GM23338 (cell line): ENCODE data around the gene CDKAL1. TPM values are rescaled to one million over a fixed set of nuclear protein-coding genes. Genes with fewer than 3 reads are reported as not detected.

ENCODE experiments used
- ATAC-seq: fragments of 200-7000 bp; cut with Tn5 transposase; 3 replicates; pipeline ENCODE4 v1.9.1; 2020
- DNase-seq: peaks from one replicate; pipeline ENCODE4 v3.0.0-alpha.2; 2015; ENCODE audit warnings: low spot score
- H2AFZ ChIP-seq: fragments of 200-600 bp; sonication (generic); 2 replicates; pipeline ENCODE4 v1.8.0; 2016; ENCODE audit warnings: antibody characterized with exemption, mild to moderate bottlenecking, moderate library complexity
- H3F3A ChIP-seq: fragments of 200-600 bp; sonication (generic); replicated peaks from 2 replicates; pipeline ENCODE4 v1.8.0; 2017; ENCODE audit warnings: antibody characterized with exemption, mixed run types, low read depth
- H3K27ac ChIP-seq: fragments of 200-600 bp; sonication (generic); 2 replicates; pipeline ENCODE4 v1.6.1; 2016; ENCODE audit warnings: low read depth
- H3K27me3 ChIP-seq: fragments of 200-600 bp; sonication (generic); 2 replicates; pipeline ENCODE4 v1.8.0; 2016; ENCODE audit warnings: mild to moderate bottlenecking, mixed run types, moderate library complexity; ENCODE audit not compliant: insufficient read depth
- H3K36me3 ChIP-seq: fragments of 200-600 bp; sonication (generic); 2 replicates; pipeline ENCODE4 v1.8.0; 2016; ENCODE audit warnings: mild to moderate bottlenecking; ENCODE audit not compliant: insufficient read depth
- H3K4me1 ChIP-seq: fragments of 200-600 bp; sonication (generic); 2 replicates; pipeline ENCODE4 v1.8.0; 2016; ENCODE audit warnings: mild to moderate bottlenecking, moderate library complexity; ENCODE audit not compliant: insufficient read depth
- H3K4me2 ChIP-seq: fragments of 200-600 bp; sonication (generic); 2 replicates; pipeline ENCODE4 v1.7.1; 2017; ENCODE audit warnings: mixed run types
- H3K4me3 ChIP-seq: fragments of 200-600 bp; sonication (generic); 2 replicates; pipeline ENCODE4 v1.6.1; 2016; ENCODE audit warnings: mixed run types
- H3K79me2 ChIP-seq: fragments of 200-600 bp; sonication (generic); replicated peaks from 2 replicates; pipeline ENCODE4 v1.8.0; 2017; ENCODE audit warnings: mild to moderate bottlenecking; ENCODE audit not compliant: insufficient read depth
- H3K9me2 ChIP-seq: fragments of 200-600 bp; sonication (generic); 2 replicates; pipeline ENCODE4 v1.8.0; 2017; ENCODE audit not compliant: insufficient read depth
- H4K20me1 ChIP-seq: fragments of 200-600 bp; sonication (generic); replicated peaks from 2 replicates; pipeline ENCODE4 v1.8.0; 2017; ENCODE audit warnings: mild to moderate bottlenecking; ENCODE audit not compliant: insufficient read depth
- H3K27ac Mint-ChIP-seq: 2 replicates; pipeline ENCODE4 v1.8.0; 2020; ENCODE audit warnings: inconsistent platforms, mild to moderate bottlenecking, moderate library complexity, mixed read lengths
- H3K27me3 Mint-ChIP-seq: 3 replicates; pipeline ENCODE4 v1.8.0; 2022; ENCODE audit warnings: low read depth, mild to moderate bottlenecking, moderate library complexity, mixed read lengths, inconsistent platforms; ENCODE audit not compliant: insufficient read depth, poor library complexity
- H3K36me3 Mint-ChIP-seq: 3 replicates; pipeline ENCODE4 v1.8.0; 2021; ENCODE audit warnings: low read depth, mild to moderate bottlenecking, inconsistent platforms, moderate library complexity, mixed read lengths
- H3K4me1 Mint-ChIP-seq: 3 replicates; pipeline ENCODE4 v1.8.0; 2020; ENCODE audit warnings: mild to moderate bottlenecking, inconsistent platforms, mixed read lengths
- H3K4me3 Mint-ChIP-seq: 3 replicates; pipeline ENCODE4 v1.8.0; 2021; ENCODE audit warnings: moderate library complexity, mild to moderate bottlenecking, inconsistent platforms, mixed read lengths
- H3K9me3 Mint-ChIP-seq: 3 replicates; pipeline ENCODE4 v1.8.0; 2020; ENCODE audit warnings: moderate library complexity, mild to moderate bottlenecking, inconsistent platforms, mixed read lengths
- CTCF ChIP-seq, 2 experiments: fragments of 200-600 bp in 1 of 2; sonication (generic) in 1 of 2; conservative IDR thresholded peaks; 2 replicates each; pipeline versions ENCODE4 v1.5.1 to v1.6.1; 2016 to 2017; ENCODE audit warnings: antibody characterized with exemption in 2 of 2, low read depth in 2 of 2, mild to moderate bottlenecking in 2 of 2, moderate library complexity in 1 of 2
- EZH2 ChIP-seq: fragments of 200-600 bp; sonication (generic); IDR thresholded peaks from one replicate; pipeline ENCODE4 v1.8.0; 2017; ENCODE audit warnings: antibody characterized with exemption, mild to moderate bottlenecking, low read depth; ENCODE audit not compliant: unreplicated experiment
- EZH2phosphoT487 ChIP-seq: fragments of 200-600 bp; sonication (generic); IDR thresholded peaks from one replicate; pipeline ENCODE4 v1.8.1; 2018; ENCODE audit warnings: antibody characterized with exemption; ENCODE audit not compliant: unreplicated experiment
- NANOG ChIP-seq: IDR thresholded peaks from 2 replicates; pipeline ENCODE4 v1.6.1; 2016; ENCODE audit warnings: antibody characterized with exemption, borderline replicate concordance
- polyA plus RNA-seq: library from polyadenylated mRNA; unstranded; fragments of >200 nt; fragmentation: Nextera tagmentation; extraction: Ambion mirVana; gene quantifications from 2 replicates; pipeline ENCODE4 v1.2.1, GENCODE V29; 2016
- total RNA-seq: library from RNA; depleted of rRNA; stranded (reverse); fragments of >200 nt; shearing (Covaris generic); gene quantifications from 2 replicates; pipeline ENCODE4 v1.2.3, GENCODE V29; 2014

CDKAL1 gene
- total and polyA plus RNA-seq, 2 experiments from 2014 or later = 17.8 to 35.0 TPM

GRCh38 chr6:20870493-20870892, 336.2 kb downstream of the CDKAL1 start (continued):
- no peak for TF ChIP-seq EZH2phosphoT487

GRCh38 chr6:20873425-20874190, 339.4 kb downstream of the CDKAL1 start:
- Histone ChIP-seq H3K79me2 (no peaks in the 10 kb centered on the region), H3F3A (no peaks in the 10 kb centered on the region), H3K27me3 (no peaks in the 10 kb centered on the region), H2AFZ (no peak overlapping the region), H3K9me2 (no peaks in the 10 kb centered on the region), H3K36me3 (no peaks in the 10 kb centered on the region), H3K4me1 (peaks cover 70% of the 10 kb centered on the region), H4K20me1 (no peaks in the 10 kb centered on the region), H3K4me3 (no peak overlapping the region), H3K27ac (peak overlapping the region; percentile 93), H3K4me2 (peak overlapping the region; percentile 45)
- Mint-ChIP-seq H3K4me1 (peaks cover 70% of the 10 kb centered on the region), H3K36me3 (no peaks in the 10 kb centered on the region), H3K9me3 (no peaks in the 10 kb centered on the region), H3K4me3 (no peak overlapping the region; the same call in 2 of the 3 replicates), H3K27ac (peak overlapping the region; percentile 89), H3K27me3 (no peaks in the 10 kb centered on the region)
- DNase-seq = peak; percentile 62
- peak; percentile 51 to 61 for TF ChIP-seq CTCF (conservative IDR thresholded peaks at IDR 0.05; ENCODE audit: low read depth in 2 of 2)
- TF ChIP-seq EZH2 = no peak
- TF ChIP-seq NANOG = peak; percentile 100
- ATAC-seq = peak; percentile 74

GRCh38 chr6:20875369-20875963, 341.2 kb downstream of the CDKAL1 start:
- Histone ChIP-seq H3K9me2 (no peaks in the 10 kb centered on the region), H2AFZ (no peak overlapping the region), H3F3A (no peaks in the 10 kb centered on the region), H4K20me1 (no peaks in the 10 kb centered on the region), H3K4me3 (no peak overlapping the region), H3K27me3 (no peaks in the 10 kb centered on the region), H3K79me2 (no peaks in the 10 kb centered on the region), H3K27ac (no peak overlapping the region), H3K36me3 (no peaks in the 10 kb centered on the region), H3K4me1 (peaks cover 69% of the 10 kb centered on the region), H3K4me2 (0 out of 2 replicates have a peak overlapping the region, but pooled peaks have one; percentile 47)
- Mint-ChIP-seq H3K9me3 (no peaks in the 10 kb centered on the region), H3K27me3 (peaks cover 2% of the 10 kb centered on the region), H3K27ac (peak overlapping the region; percentile 58; the same call in 1 of the 2 replicates), H3K4me1 (peaks cover 68% of the 10 kb centered on the region), H3K4me3 (no peak overlapping the region; the same call in 2 of the 3 replicates), H3K36me3 (no peaks in the 10 kb centered on the region)
- ATAC-seq (no peak; the same call in 2 of the 3 replicates), DNase-seq (no peak)
- TF ChIP-seq CTCF (conservative IDR thresholded peaks at IDR 0.05; ENCODE audit: low read depth in 2 of 2) = peak; percentile 60 to 69
- TF ChIP-seq NANOG = no peak
